Spinal cord (tissue), 10 donors: ENCODE results near the gene KCNJ1. TPM values are rescaled to one million over a fixed set of nuclear protein-coding genes. Genes with fewer than 3 reads are reported as not detected.

Experiments used
- DNase-seq, 6 donors: peaks; one replicate each; pipeline versions ENCODE4 v3.0.0 to v3.0.0-alpha.2; 2013 to 2015; ENCODE audit warnings: low spot score in 6 of 6, low read depth in 4 of 6
- H3K27ac ChIP-seq: one replicate; pipeline ENCODE4 v1.5.1; 2013; ENCODE audit warnings: low read depth, low read length, control low read depth
- H3K27me3 ChIP-seq: one replicate; pipeline ENCODE4 v1.6.1; 2013; ENCODE audit warnings: low read length; ENCODE audit not compliant: control insufficient read depth, insufficient read depth
- H3K36me3 ChIP-seq: one replicate; pipeline ENCODE4 v1.6.1; 2013; ENCODE audit warnings: low read length; ENCODE audit not compliant: control insufficient read depth, insufficient read depth
- H3K4me1 ChIP-seq: one replicate; pipeline ENCODE4 v1.6.1; 2013; ENCODE audit warnings: low read length; ENCODE audit not compliant: control insufficient read depth, insufficient read depth
- H3K4me3 ChIP-seq: one replicate; pipeline ENCODE4 v1.5.1; 2013; ENCODE audit warnings: low read depth, low read length, control low read depth
- H3K9me3 ChIP-seq: one replicate; pipeline ENCODE4 v1.6.1; 2013; ENCODE audit warnings: low read length; ENCODE audit not compliant: control insufficient read depth, insufficient read depth
- WGBS: methylation state at CpG from one replicate; pipeline ENCODE4 v1.1.5; 2013; ENCODE audit warnings: missing lambda C conversion rate; ENCODE audit not compliant: insufficient coverage; 5-methylcytosine and 5-hydroxymethylcytosine counted together
- polyA plus RNA-seq, 2 donors: library from polyadenylated mRNA; unstranded; fragments of 120-200 nt; gene quantifications; one replicate each; pipeline ENCODE4 v1.2.1, GENCODE V29; 2013; ENCODE audit not compliant: insufficient read length in 2 of 2
- total RNA-seq, 2 donors: library from RNA; depleted of rRNA in 1 of 2; stranded (reverse); fragments of 120-200 nt in 1 of 2; fragments of >200 nt in 1 of 2; gene quantifications; one replicate each; pipeline versions ENCODE4 v1.2.3 to v1.2.4, GENCODE V29; 2013 to 2014
- donor health status: healthy.

KCNJ1 gene
- total and polyA plus RNA-seq, 4 donors: 0.06 to 0.50 (median 0.43) TPM; not detected in 1

- Histone ChIP-seq H3K9me3 (no peaks in the 10 kb centered on the region), H3K4me3 (no peak overlapping the region), H3K4me1 (no peaks in the 10 kb centered on the region), H3K27me3 (no peaks in the 10 kb centered on the region), H3K27ac (no peak overlapping the region), H3K36me3 (no peaks in the 10 kb centered on the region)
- 73% methylated on average over 3 of the region's 4 CpGs for WGBS
- peak in 2 of 6 donors; percentile 28 to 64 for DNase-seq
Measured at GRCh38 chr11:128802358-128802981, 64.6 kb downstream of the KCNJ1 start.

GRCh38 chr11:128800871-128801417, 66.2 kb downstream of the KCNJ1 start:
- WGBS: 94% methylated on average over 8 of the region's 8 CpGs

GRCh38 chr11:128796270-128796669, 70.8 kb downstream of the KCNJ1 start:
- Histone ChIP-seq H3K4me1 (no peaks in the 10 kb centered on the region), H3K36me3 (no peaks in the 10 kb centered on the region), H3K27me3 (no peaks in the 10 kb centered on the region), H3K9me3 (no peaks in the 10 kb centered on the region), H3K4me3 (no peak overlapping the region), H3K27ac (no peak overlapping the region)
- no peak for DNase-seq
- 86% methylated on average over 1 of the region's 2 CpGs for WGBS

More at GRCh38 chr11:128800871-128801417, 66.2 kb downstream of the KCNJ1 start:
- Histone ChIP-seq H3K36me3 (no peaks in the 10 kb centered on the region), H3K4me3 (no peak overlapping the region), H3K9me3 (no peaks in the 10 kb centered on the region), H3K27me3 (no peaks in the 10 kb centered on the region), H3K4me1 (no peaks in the 10 kb centered on the region), H3K27ac (no peak overlapping the region)
- DNase-seq: no peak

- Histone ChIP-seq H3K9me3 (peaks cover 1% of the 10 kb centered on the region), H3K36me3 (no peaks in the 10 kb centered on the region), H3K4me3 (no peak overlapping the region), H3K27me3 (no peaks in the 10 kb centered on the region), H3K27ac (peak overlapping the region; percentile 74), H3K4me1 (peaks cover 14% of the 10 kb centered on the region)
- WGBS: 22% methylated on average over 3 of the region's 11 CpGs
- DNase-seq: peak; percentile 61 to 92 (median 76)
Measured at GRCh38 chr11:128790196-128790595, 76.9 kb downstream of the KCNJ1 start.

GRCh38 chr11:128789497-128790150, 77.5 kb downstream of the KCNJ1 start:
- DNase-seq: peak in 1 of 6 donors; percentile 36
- Histone ChIP-seq H3K27me3 (no peaks in the 10 kb centered on the region), H3K27ac (peak overlapping the region; percentile 3), H3K36me3 (no peaks in the 10 kb centered on the region), H3K9me3 (peaks cover 1% of the 10 kb centered on the region), H3K4me3 (no peak overlapping the region), H3K4me1 (peaks cover 14% of the 10 kb centered on the region)
- 55% methylated on average over 11 of the region's 17 CpGs for WGBS

Other genes with a start within 250 kb of the KCNJ1 start
- 10 to 100 TPM; 12.5 to 29.8 TPM for gene FLI1, start 173.2 kb downstream of the KCNJ1 start, total RNA-seq
- 10 to 100 TPM; 14.2 to 18.2 TPM for gene FLI1, start 173.2 kb downstream of the KCNJ1 start, polyA plus RNA-seq
- 1 to 10 TPM; 1.6 to 2.7 TPM for gene KCNJ5, start 24.1 kb upstream of the KCNJ1 start, total RNA-seq
- 1 to 10 TPM; 2.1 to 2.7 TPM for gene KCNJ5, start 24.1 kb upstream of the KCNJ1 start, polyA plus RNA-seq
- under 1 TPM; 0.59 to 0.66 TPM for gene TP53AIP1, start 75.6 kb upstream of the KCNJ1 start, total RNA-seq
- 1 to 10 TPM; 1.3 to 1.4 TPM for gene TP53AIP1, start 75.6 kb upstream of the KCNJ1 start, polyA plus RNA-seq